IPS DF 4.7 (cell line): ENCODE measurements around the gene RSAD1.

ENCODE experiments used
- DNase-seq: peaks from one replicate; pipeline ENCODE4 v3.0.0-alpha.2; 2013; ENCODE audit warnings: low spot score; ENCODE audit errors: extremely low read depth

Gene RSAD1

DNA sequence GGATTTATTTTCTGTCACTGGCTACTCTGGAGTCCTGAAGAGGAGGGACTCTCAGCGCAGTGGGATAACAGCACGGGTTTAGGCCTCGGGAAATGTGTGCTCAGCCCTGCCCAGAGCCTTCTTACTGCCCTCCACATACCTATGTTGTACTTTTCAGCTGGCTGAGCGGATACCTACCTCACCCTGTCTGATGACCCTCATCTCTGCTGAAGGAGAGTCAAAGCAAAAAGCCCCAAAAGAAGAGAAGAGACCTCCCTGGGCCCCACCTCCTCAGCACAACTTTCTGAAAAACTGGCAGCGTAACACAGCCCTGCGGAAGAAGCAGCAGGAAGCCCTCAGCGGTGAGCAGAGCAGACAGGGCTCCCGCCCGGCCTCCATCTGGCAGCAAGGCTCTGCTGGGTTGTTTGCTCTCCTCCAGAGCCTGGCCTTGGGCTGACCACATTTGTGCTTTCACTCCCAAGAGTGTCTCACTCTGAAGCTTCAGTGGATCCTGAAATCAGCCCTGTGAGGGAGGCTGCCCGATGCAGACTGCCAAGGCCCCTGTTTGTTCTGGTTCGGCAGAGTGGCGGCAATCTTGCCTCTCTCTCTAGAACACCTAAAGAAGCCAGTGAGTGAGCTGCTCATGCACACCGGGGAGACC, 39.8 kb downstream of the RSAD1 start:
- DNase-seq = no peak

DNA sequence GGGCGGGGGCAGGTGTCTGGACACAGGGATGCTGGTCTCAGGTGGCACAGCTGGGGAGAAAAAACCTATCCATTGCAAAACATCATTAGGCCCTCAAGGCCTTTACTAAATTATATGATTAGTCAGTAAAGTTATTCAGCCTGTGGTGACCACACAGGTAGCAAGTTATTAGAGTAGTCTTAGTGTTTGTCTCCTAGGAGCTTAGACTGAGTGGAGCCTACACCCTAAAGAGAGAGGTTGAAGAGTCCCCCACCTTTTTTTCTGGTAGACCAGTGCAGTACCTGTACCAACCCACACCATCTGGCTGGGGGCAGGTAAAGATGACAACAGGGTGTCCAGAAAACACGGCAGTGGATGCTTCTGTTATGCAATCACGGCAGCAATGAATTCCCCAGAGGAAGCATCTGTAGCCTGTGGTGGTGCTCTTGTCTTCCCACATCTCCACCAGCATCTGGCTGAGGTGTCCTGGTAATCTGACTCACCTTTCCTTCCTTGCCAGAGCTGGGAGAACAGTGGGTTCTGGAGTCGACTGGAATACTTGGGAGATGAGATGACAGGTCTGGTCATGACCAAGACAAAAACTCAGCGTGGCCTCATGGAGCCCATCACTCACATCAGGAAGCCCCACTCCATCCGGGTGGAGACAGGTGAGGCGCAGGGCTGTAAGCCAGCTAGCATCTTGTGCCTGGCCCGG, 40.6 kb downstream of the RSAD1 start:
- no peak for DNase-seq

DNA sequence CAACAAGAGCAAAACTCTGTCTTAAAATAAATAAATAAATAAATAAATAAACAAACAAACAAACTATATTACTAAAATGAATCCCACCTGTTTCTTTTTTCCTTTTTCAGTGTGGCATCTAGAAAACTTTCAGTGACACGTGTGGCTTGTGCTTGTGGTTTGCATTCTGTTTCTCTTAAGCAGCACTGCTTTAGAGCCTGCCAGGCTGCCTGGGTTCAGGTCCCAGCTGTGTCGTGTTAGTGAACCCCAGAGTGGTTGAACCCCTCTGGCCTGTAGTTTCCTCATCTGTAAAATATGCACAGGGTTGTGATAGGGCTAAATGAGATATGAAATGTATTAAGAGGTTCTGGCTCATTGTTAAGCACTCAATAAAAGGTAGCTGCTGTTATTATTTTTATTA, 41.8 kb downstream of the RSAD1 start:
- no peak for DNase-seq

DNA sequence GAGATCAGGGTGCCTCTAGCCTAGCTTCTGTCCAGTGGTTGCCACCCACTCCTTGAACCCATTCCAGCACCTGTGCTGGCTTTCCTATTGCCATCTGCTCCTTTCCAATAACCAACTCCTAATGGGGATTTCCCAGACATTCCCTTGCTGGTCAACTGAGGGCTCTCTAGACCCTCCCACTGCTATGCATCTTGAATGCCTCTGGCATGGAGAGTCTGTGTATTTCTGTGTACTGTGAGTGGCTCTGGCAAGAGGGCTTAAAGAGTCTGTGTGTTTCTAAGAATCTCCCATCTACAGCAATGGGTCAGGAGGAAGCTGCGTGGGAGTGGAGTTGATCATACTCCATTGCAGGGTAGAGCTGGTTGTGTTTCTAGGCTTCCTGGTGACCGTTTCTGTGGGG, 42.9 kb downstream of the RSAD1 start:
- DNase-seq = no peak

DNA sequence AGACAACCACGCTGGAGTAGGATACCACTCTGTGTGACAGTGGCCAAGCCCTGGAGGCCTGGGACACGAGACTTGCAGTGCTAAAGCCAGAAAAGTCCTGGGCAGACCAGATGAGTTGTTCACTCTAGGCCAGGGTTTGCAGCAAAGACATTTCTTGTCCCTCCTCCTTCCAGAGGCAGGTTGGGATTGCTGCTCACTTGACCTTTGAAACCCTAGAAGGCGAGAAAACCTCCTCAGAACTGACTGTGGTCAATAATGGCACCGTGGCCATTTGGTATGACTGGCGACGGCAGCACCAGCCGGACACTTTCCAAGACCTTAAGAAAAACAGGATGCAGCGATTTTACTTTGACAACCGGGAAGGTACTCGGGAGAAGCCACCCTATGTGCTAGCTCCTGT, 44.1 kb downstream of the RSAD1 start:
- no peak for DNase-seq

DNA sequence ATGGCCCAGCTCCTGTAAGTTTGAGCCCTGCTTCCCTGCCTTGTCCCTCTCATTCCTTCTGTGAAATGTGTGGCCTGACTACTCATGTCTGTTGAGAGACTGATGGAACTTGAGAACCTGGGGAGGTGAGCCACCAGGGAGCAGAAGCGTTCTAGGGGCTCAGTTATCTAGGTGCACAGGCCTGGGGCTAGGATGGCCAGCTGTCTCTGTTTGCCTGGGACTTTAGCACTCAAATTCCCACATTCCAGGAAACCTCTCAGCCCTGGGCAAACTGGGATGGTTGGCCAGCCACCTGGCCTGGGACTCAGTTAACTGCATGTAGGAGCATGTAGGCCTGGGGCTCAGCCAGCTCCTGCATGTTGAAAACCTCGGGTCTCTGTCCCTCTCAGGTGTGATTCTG, 44.5 kb downstream of the RSAD1 start:
- no peak for DNase-seq

DNA sequence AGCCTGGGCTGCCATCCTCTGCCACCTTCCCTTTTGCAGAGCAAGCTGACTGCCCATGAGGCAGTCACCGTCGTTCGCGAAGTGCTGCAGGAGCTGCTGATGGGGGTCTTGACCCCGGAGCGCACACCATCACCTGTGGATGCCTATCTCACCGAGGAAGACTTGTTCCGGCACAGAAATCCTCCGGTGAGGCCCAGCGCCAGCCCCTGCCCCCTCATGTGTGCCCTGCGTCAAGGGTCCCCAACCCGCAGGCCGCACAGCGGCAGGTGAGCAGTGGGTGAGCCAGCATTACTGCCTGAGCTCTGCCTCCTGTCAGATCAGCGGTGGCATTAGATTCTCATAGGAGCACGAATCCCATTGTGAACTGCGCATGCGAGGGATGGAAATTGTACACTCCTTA, 46.2 kb downstream of the RSAD1 start:
- no peak for DNase-seq

DNA sequence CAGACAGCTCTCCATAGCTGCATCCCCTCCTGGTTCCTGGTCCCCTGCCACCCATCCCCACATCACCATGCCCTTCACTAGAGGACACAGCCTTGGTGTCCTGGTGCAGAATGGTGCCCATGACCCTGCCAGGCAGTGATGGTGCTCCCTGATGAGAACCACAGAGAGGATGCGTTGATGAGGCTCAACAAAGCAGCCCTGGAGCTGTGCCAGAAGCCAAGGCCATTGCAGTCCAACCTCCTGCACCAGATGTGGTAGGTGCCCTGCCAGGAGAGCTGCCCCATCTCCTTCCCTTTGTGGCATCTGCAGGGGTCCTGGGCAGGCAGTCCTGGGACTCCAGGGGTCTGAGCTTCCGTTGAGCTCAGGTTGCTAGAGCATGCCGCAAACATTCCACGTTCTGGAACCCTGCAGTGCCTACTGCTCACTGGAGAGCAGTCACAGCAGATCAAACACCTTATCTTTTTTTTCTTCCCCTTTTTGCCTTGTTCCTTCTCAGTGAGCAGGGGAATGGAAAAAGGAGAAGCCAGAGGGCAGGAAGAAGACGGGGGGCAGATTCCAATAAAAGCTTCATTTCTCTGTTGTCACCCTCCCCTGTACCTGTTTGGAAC, 48.6 kb downstream of the RSAD1 start:
- DNase-seq = no peak

DNA sequence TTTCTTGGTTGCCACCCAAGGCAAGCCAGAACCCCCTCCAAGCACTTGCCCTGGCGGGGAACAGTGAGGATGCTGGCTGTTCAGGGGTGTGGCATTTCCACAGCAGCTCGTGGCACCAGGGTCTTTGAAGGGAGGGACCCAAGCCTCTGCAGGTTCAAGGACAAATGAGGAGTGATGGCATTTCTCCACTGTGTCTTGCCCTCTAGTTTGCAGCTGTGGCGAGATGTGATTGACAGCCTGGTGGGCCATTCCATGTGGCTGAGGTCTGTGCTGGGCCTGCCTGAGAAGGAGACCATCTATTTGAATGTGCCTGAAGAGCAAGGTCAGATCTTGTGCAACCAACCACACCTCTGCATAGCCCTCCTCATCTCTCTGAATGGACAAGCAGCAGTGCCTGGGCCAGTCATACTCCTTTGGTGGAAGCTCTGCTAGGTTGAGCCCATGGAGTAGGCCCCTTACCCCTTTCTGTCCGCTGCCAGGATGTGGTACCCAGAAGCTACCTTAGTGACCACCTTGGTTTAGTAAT, 49.4 kb downstream of the RSAD1 start:
- DNase-seq = no peak

DNA sequence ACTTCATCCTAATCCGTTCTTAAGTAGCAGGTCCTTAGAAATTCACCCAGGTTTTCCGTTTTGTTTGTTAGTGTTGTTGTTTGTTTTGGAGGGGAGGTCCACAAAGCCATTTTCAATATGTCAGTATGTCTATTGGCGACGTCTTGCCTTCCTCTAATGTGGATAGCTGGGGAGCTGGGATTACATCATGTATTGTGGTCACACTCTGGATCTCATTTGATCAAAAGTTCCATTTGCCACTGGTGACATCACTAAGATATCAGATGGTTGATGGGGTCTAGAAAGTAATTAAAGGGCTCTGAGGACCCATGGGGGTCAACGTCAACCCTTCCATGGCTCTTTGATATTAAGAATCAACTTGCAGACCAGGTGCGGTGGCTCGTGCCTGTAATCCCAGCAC, 51.2 kb downstream of the RSAD1 start:
- DNase-seq = no peak

DNA sequence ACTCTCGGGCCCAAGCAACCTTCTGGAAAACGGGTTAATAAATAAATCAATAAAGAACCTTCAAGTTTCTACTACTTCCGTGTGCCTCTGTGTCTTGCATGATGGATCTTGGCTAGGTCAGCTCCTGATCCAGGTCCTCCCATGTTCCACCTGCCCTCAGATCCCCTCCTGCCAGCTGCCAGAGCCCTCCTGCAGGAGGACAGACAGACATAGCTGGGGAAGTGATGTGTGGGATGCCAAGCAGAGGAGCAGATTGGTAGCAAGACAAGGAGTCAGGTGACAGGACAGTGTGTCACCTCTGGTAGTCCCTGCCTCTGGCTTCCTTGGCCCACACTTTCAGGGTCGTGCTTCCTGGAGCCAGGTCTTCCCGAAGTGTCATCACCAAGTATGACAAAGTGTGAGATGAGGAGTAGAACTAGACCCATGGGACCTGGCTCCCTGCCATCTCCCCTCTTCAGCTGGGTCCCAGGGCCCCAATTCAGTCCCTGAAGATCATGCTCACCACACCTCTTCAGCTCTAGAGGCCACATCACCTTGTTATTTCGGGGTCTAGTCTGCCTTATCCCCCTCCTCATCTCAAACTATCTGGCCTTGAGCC, 52.9 kb downstream of the RSAD1 start:
- DNase-seq = no peak

DNA sequence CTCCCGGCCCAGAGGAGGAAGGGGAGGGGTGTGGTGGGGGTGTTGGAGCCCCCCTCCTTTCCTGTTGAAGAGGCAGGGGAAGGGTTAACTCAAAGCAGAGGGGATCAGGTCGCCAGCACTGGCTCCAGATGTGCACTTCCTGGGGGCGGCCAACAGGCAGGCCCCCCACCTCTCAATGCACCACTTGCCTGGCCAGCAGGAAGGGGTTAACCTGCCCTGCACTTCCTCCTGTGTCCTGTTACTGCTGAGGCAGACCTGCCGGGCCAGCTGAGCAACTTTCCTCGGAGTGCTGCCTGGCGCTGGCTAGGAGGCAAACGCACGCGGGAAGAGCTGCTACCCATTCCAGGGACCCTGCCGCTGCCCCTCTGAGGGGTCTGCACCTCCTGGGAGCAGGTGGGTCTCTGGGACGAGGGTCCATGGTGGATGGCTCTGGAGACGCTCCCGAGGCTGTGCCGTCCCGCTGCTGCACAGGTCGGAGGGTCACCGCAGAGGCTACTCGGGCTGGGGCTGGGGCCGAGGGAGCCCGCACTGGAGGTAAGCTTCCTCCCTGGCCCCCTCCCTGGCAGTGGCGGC, 53.9 kb downstream of the RSAD1 start, which contains the start of gene EPN3:
EPN3 (plus strand) TSS at position 284 of the 573 bp plus-strand sequence. CDS start 3,822 bp downstream, outside the sequence.
- DNase-seq = no peak

DNA sequence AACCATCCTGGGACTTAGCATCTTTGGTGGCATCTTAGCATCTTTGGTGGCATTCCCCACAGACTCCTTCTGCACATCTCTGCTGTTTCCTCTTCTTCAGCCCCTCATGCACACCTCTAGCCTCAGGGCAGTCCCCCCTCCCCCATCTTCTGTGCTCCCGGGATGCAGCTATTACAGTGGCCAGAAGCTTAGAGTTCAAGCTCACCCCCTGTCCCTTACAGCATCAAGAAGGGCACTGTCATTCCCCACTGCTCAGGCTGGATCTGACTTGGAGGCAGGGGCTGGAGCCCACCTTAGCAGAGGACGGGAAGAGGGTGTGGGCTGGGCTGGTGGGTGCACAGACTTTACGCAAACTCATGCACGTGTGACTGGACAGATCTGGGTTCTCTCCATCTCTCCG, 54.5 kb downstream of the RSAD1 start:
- DNase-seq = no peak

DNA sequence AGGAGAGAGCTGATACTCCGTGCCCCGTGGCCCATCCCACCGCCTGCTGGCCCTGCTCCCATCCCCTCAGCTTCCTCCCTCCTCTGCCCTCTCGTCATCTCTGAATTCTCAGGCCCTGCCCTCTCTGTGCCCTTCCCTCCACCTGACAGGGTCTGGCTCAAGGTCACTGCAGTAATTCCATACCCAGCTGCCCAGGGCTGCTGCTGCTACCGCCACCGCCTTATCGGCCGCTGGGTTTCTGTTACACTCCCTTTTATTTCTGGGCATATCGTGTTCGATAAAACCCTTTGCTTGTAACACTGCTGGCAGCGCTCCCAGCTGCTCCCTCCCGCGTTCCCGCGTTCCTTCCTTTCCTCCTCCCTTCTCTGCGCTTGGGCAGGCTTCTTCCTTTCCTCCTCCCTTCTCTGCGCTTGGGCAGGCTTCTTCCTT, 55.1 kb downstream of the RSAD1 start:
- no peak for DNase-seq

DNA sequence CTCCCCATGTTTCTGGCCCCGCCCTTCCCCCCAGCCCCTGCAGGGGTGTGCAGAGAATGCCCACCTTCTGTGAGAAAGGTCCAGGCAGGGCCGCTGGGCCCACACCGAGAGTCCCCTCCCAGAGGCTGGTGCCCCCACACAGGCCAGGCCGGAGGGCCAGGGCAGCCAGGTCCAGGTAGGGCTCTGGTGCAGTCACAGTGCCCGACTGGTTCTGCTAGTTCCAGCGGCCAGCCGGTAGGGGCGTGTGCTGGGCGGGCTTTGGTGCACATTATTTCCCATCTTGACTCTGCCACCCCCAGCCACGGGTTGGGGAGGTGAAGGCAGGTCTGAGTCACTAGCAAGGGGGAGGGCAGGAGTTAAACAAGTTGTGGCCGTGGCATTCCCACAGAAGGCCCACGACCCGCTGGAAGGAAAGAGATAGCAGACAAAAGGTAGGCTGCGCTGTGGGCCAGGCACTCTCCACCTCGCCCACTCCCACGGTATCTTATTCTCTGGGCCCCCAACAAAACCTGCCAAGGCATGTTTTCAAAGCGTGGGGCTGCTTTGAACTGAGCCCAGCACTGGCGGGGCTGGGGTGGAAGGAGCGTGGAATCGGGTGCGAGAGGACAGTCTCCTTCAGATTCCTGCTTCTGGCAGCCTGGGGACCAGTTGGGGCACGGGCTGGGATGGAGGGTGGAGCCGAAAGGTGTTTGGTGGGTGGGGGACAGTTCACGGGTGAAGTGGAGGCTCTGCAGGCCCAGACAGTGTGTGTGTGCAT, 55.7 kb downstream of the RSAD1 start:
- DNase-seq = no peak

DNA sequence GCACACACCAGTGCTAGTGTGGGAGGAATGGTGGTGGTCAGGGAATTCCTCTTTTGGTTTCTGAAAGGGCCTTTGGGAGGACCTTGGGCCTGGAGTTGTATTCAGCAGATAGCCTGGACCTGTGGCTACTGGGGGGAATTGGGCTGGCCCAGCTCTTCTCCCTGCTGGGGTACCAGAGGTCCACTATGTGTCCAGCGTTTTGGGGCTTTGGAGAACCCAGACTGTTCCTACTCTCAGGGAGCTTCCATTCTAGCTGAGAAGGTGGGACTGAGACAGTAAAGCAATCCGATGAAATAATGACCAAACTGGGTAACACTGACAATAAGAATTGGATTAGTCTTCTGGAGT, 56.3 kb downstream of the RSAD1 start:
- no peak for DNase-seq

DNA sequence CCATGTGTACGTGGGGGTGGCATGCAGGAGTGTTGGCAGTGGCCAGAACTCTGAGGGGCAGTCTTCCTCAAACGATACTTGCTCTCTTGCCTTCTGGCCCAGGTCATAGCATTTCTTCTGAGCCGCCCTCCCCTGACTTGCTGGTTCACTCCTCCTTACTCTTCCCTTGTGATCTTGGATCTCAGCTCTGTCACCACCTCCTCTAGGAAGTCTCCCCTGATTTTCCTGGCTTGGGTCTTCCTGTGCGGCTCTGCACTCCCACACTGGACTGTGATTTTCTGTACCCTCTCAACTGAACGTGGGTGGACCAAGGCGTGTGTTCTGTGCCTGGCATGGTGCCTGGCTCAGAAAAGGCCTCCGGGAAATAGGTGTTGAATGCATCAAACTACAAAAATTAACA, 56.7 kb downstream of the RSAD1 start:
- no peak for DNase-seq
